Femur (tissue), 1 donor: ENCODE data around the gene RPS19.
"Not testable (repeated sequence)": the region's sequence is repeated elsewhere in the genome, so short reads cannot be mapped to it uniquely, and the experiment has no call there.

ENCODE experiments used
- DNase-seq: peaks from one replicate; pipeline ENCODE4 v3.0.0-alpha.2; 2017

RPS19 gene

GRCh38 chr19:41902594-41902993 lies 42.5 kb downstream of the RPS19 start:
- DNase-seq: no peak

GRCh38 chr19:41903193-41903953 lies 43.3 kb downstream of the RPS19 start:
- DNase-seq: no peak

- no peak for DNase-seq
Measured at GRCh38 chr19:41904118-41904870, 44.2 kb downstream of the RPS19 start.

- DNase-seq: no peak
Measured at GRCh38 chr19:41905273-41906002, 45.4 kb downstream of the RPS19 start.

GRCh38 chr19:41906271-41906670 lies 46.2 kb downstream of the RPS19 start:
- no peak for DNase-seq

- DNase-seq: no peak
Measured at GRCh38 chr19:41906916-41907680, 47.0 kb downstream of the RPS19 start.

- no peak for DNase-seq
Measured at GRCh38 chr19:41907994-41908615, 48.0 kb downstream of the RPS19 start.

- DNase-seq: no peak
Measured at GRCh38 chr19:41908724-41909464, 48.8 kb downstream of the RPS19 start.

- DNase-seq: no peak
Measured at GRCh38 chr19:41909706-41910105, 49.7 kb downstream of the RPS19 start.

GRCh38 chr19:41910240-41910991 lies 50.4 kb downstream of the RPS19 start:
- DNase-seq: no peak

GRCh38 chr19:41910992-41911888 lies 51.2 kb downstream of the RPS19 start:
- DNase-seq: no peak

- DNase-seq: no peak
Measured at GRCh38 chr19:41911889-41912731, 52.1 kb downstream of the RPS19 start.

GRCh38 chr19:41912899-41913537 lies 53.0 kb downstream of the RPS19 start:
- DNase-seq: no peak

- no peak for DNase-seq
Measured at GRCh38 chr19:41913538-41914423, 53.7 kb downstream of the RPS19 start.

- DNase-seq: not testable (repeated sequence)
Measured at GRCh38 chr19:41914424-41914834, 54.4 kb downstream of the RPS19 start.

GRCh38 chr19:41915021-41915775 lies 55.1 kb downstream of the RPS19 start:
- DNase-seq: no peak
